Measurements from ENCODE around the gene PTCD3.

PTCD3 gene

GRCh38 chr2:86105252-86105968 is 625 bp upstream of the PTCD3 start, which contains the start of gene POLR1A:
Gene POLR1A, minus strand, starts transcription at chr2:86105886. Its CDS starts 110 bp downstream, at chr2:86105776.
- Histone ChIP-seq H3K4me1 (ENCODE audit: control insufficient read depth, insufficient read depth, low read length) (no peaks in the 10 kb centered on the region), H3K36me3 (ENCODE audit: control insufficient read depth in 2 of 2, insufficient read depth in 1 of 2, low read length in 2 of 2) (peaks cover 28 to 65% of the 10 kb centered on the region in 2 experiments), H3K4me3 (ENCODE audit: low read depth, low read length) (peak within 1 kb of the TSS; percentile 92), H3K9me3 (ENCODE audit: control insufficient read depth, insufficient read depth, low read depth, low read length) (no peaks in the 10 kb centered on the region), H3K27ac (ENCODE audit: extremely low read depth, low read depth, low read length) (peak within 1 kb of the TSS; percentile 63)
- ChIA-PET CTCF (interaction anchor here (0.6 to 2.0 kb wide), 4 partner anchors 13 to 586 kb away, joined by 3 to 5 read pairs (median 4); no protein-coding TSS in a partner anchor), POLR2A (interaction anchor here (0.6 to 1.8 kb wide), 24 partner anchors 9 to 567 kb away, joined by 3 to 12 read pairs (median 4); partner anchors contain the start of genes IMMT, KDM3A and MAT2A)
- TF ChIP-seq PRDM1 (tag by site-specific recombination; IDR thresholded peaks at IDR 0.05) = no peak
- TF ChIP-seq HIC1 (tag by site-specific recombination; IDR thresholded peaks at IDR 0.05) = no peak
- TF ChIP-seq ZIC2 (tag by site-specific recombination; IDR thresholded peaks at IDR 0.05) = no peak
- 0 out of 2 replicates have a peak, but pooled peaks have one; percentile 15 for TF ChIP-seq ZNF518A (tag by site-specific recombination; conservative IDR thresholded peaks at IDR 0.05; ENCODE audit: low read depth)
- peak; percentile 96 for TF ChIP-seq ZNF76 (tag by site-specific recombination; IDR thresholded peaks at IDR 0.05; ENCODE audit: borderline replicate concordance, low read depth)
- TF ChIP-seq ZBTB20 (tag by site-specific recombination; IDR thresholded peaks at IDR 0.05) = peak; percentile 39; the same call in 1 of the 2 replicates
- no peak for TF ChIP-seq GFI1B (tag by site-specific recombination; IDR thresholded peaks at IDR 0.05)
- no peak for TF ChIP-seq ZNF645 (tag by site-specific recombination; IDR thresholded peaks at IDR 0.05)
- TF ChIP-seq ZNF600 (tag by site-specific recombination; IDR thresholded peaks at IDR 0.05) = peak; percentile 56
- TF ChIP-seq ZNF335 (tag by site-specific recombination; conservative IDR thresholded peaks at IDR 0.05) = peak; percentile 94
- no peak for TF ChIP-seq REPIN1 (tag by site-specific recombination; IDR thresholded peaks at IDR 0.05; ENCODE audit: low read depth)
- no peak for TF ChIP-seq ZNF148 (tag by site-specific recombination; IDR thresholded peaks at IDR 0.05; ENCODE audit: borderline replicate concordance)
- no peak for TF ChIP-seq ZNF785 (tag by site-specific recombination; IDR thresholded peaks at IDR 0.05)

Measured in HEK293 (cell line).